Spleen (tissue), 11 donors: ENCODE results near the gene FDPS. TPM values are rescaled to one million over a fixed set of nuclear protein-coding genes. Genes with fewer than 3 reads are reported as not detected.
"Not testable (repeated sequence)": the region's sequence is repeated elsewhere in the genome, so short reads cannot be mapped to it uniquely, and the experiment has no call there.

ENCODE experiments used
- DNase-seq: peaks from one replicate; pipeline ENCODE4 v3.0.0-alpha.2; 2020
- H3K27ac ChIP-seq, 8 donors: fragments of 200-600 bp; sonication (generic) in 7 of 8; 1 replicate in 4 of 8; 2 replicates in 4 of 8; pipeline versions ENCODE4 v1.5.0 to v1.8.0; 2016 to 2021; ENCODE audit warnings: inconsistent platforms in 4 of 8, mild to moderate bottlenecking in 4 of 8, moderate library complexity in 1 of 8
- H3K27me3 ChIP-seq, 7 donors: fragments of 200-600 bp; sonication (generic) in 6 of 7; replicated peaks in 1 of 7; 1 replicate in 4 of 7; 2 replicates in 3 of 7; pipeline versions ENCODE4 v1.5.0 to v1.8.0; 2016 to 2021; ENCODE audit warnings: inconsistent platforms in 3 of 7, mild to moderate bottlenecking in 1 of 7
- H3K36me3 ChIP-seq, 6 donors: fragments of 200-600 bp; sonication (generic) in 5 of 6; 1 replicate in 4 of 6; 2 replicates in 2 of 6; pipeline versions ENCODE4 v1.5.0 to v1.8.0; 2016 to 2021; ENCODE audit warnings: inconsistent platforms in 2 of 6
- H3K4me1 ChIP-seq, 6 donors: fragments of 200-600 bp; sonication (generic) in 5 of 6; 1 replicate in 3 of 6; 2 replicates in 3 of 6; pipeline versions ENCODE4 v1.5.0 to v1.8.0; 2016 to 2021; ENCODE audit warnings: inconsistent platforms in 3 of 6
- H3K4me3 ChIP-seq, 8 donors: fragments of 200-600 bp; sonication (generic) in 7 of 8; 1 replicate in 4 of 8; 2 replicates in 4 of 8; pipeline versions ENCODE4 v1.5.0 to v1.8.0; 2016 to 2021; ENCODE audit warnings: inconsistent platforms in 4 of 8, mild to moderate bottlenecking in 4 of 8, moderate library complexity in 2 of 8
- H3K9me3 ChIP-seq, 8 donors: fragments of 200-600 bp; sonication (generic) in 7 of 8; 1 replicate in 4 of 8; 2 replicates in 4 of 8; pipeline versions ENCODE4 v1.5.0 to v1.8.0; 2016 to 2021; ENCODE audit warnings: inconsistent platforms in 4 of 8
- CTCF ChIP-seq, 11 experiments: fragments of 200-600 bp in 7 of 11; fragments of 450-650 bp in 4 of 11; sonication (generic) in 4 of 11; IDR thresholded peaks in 8 of 11; conservative IDR thresholded peaks in 3 of 11; 1 replicate in 7 of 11; 2 replicates in 4 of 11; pipeline versions ENCODE4 v1.4.0 to v1.8.0; 2016 to 2021; ENCODE audit warnings: antibody characterized with exemption in 11 of 11, inconsistent platforms in 4 of 11, mild to moderate bottlenecking in 1 of 11
- POLR2A ChIP-seq, 3 donors: fragments of 450-650 bp; IDR thresholded peaks; one replicate each; pipeline ENCODE4 v1.5.1; 2017; ENCODE audit warnings: antibody characterized with exemption in 3 of 3, mild to moderate bottlenecking in 1 of 3
- POLR2AphosphoS5 ChIP-seq, 3 donors: sonication (generic); formaldehyde crosslinking; IDR thresholded peaks; one replicate each; pipeline ENCODE4 v1.5.1; 2017; ENCODE audit warnings: antibody characterized with exemption in 3 of 3
- WGBS, 5 donors: extraction: QIAGEN DNeasy Blood & Tissue Kit in 3 of 5; methylation state at CpG; one replicate each; pipeline versions ENCODE4 v1.1.5 to v1.1.7; 2013 to 2018; 5-methylcytosine and 5-hydroxymethylcytosine counted together
- intact Hi-C: fragments of 100-400 bp; cut with DNase I; formaldehyde crosslinking; loops from one replicate; pipeline ENCODE4 v1.15.0; 2023; ENCODE audit warnings: low total_unique reads
- polyA plus RNA-seq, 3 donors: library from polyadenylated mRNA; stranded (reverse); fragments of 200-250 nt; gene quantifications; one replicate each; pipeline ENCODE4 v1.2.1, GENCODE V29; 2013
- total RNA-seq, 7 donors: library from RNA; depleted of rRNA in 3 of 7; stranded (reverse); fragments of >200 nt in 3 of 7; fragmentation: NEBNext Ultra II Directional in 4 of 7; extraction: Animal tissue kit (Norgen Biotek cat#: 25700) in 4 of 7; gene quantifications; one replicate each; pipeline versions ENCODE4 v1.1.0 to v1.2.1, GENCODE V29; 2016 to 2021
- donor health status: healthy with polysubstance abuse.
- donor health status: DM: no; HTN: no; CAD: no; lungs with moderate emphysema.
- donor health status: DM: no; HTN: no; CAD: no.
- donor health status: Bipolar disorder and iron deficiency.
- donor health status: healthy.
- donor health status: DM: no; HTN: no; CAD: no.
- donor health status: DM: yes; HTN: yes; CAD: no.

Gene FDPS
- total and polyA plus RNA-seq, 10 donors, result 84.5 to 134 (median 105) TPM

GRCh38 chr1:155285063-155285462 lies 23.6 kb upstream of the FDPS start:
- intact Hi-C loops, result no loop called here
- Histone ChIP-seq H3K36me3 (peaks cover 0 to 4% (median 0%) of the 10 kb centered on the region in 6 donors), H3K9me3 (no peaks in the 10 kb centered on the region), H3K4me1 (no peaks in the 10 kb centered on the region), H3K27ac (no peak overlapping the region), H3K27me3 (no peaks in the 10 kb centered on the region), H3K4me3 (no peak overlapping the region)
- no peak for DNase-seq
- TF ChIP-seq POLR2A (IDR thresholded peaks at IDR 0.05), result no peak
- TF ChIP-seq CTCF (IDR thresholded peaks at IDR 0.05 in 8 of 11, conservative IDR thresholded peaks at IDR 0.05 in 3 of 11), result no peak
- no peak for TF ChIP-seq POLR2AphosphoS5 (IDR thresholded peaks at IDR 0.05)
- 93 to 97% (median 94%) methylated on average over 10 to 14 of the region's 14 CpGs for WGBS, 5 donors

GRCh38 chr1:155285631-155286044 lies 23.0 kb upstream of the FDPS start:
- Histone ChIP-seq H3K27me3 (no peaks in the 10 kb centered on the region), H3K36me3 (peaks cover 0 to 4% (median 0%) of the 10 kb centered on the region in 6 donors), H3K9me3 (no peaks in the 10 kb centered on the region), H3K4me3 (no peak overlapping the region), H3K27ac (no peak overlapping the region), H3K4me1 (no peaks in the 10 kb centered on the region)
- intact Hi-C loops, result no loop called here
- WGBS, 5 donors, result 88 to 95% (median 94%) methylated on average over 8 to 18 of the region's 18 CpGs
- DNase-seq, result peak; percentile 66
- TF ChIP-seq POLR2AphosphoS5 (IDR thresholded peaks at IDR 0.05), result no peak
- TF ChIP-seq CTCF (IDR thresholded peaks at IDR 0.05 in 8 of 11, conservative IDR thresholded peaks at IDR 0.05 in 3 of 11), result no peak
- TF ChIP-seq POLR2A (IDR thresholded peaks at IDR 0.05), result no peak

GRCh38 chr1:155286544-155286943 lies 22.1 kb upstream of the FDPS start:
- no peaks in the 10 kb centered on the region for H3K9me3 ChIP-seq
- H3K36me3 ChIP-seq, result peaks cover 0 to 4% (median 0%) of the 10 kb centered on the region in 6 donors
- intact Hi-C loops, result no loop called here
- no peak overlapping the region for H3K27ac ChIP-seq
- DNase-seq, result no peak
- H3K27me3 ChIP-seq, result no peaks in the 10 kb centered on the region
- no peak overlapping the region for H3K4me3 ChIP-seq
- H3K4me1 ChIP-seq, result no peaks in the 10 kb centered on the region
- WGBS, 5 donors, result 91 to 100% (median 96%) methylated on average over 2 of the region's 2 CpGs
- TF ChIP-seq POLR2A (IDR thresholded peaks at IDR 0.05) (no peak), POLR2AphosphoS5 (IDR thresholded peaks at IDR 0.05) (no peak), CTCF (IDR thresholded peaks at IDR 0.05 in 8 of 11, conservative IDR thresholded peaks at IDR 0.05 in 3 of 11) (no peak)

- Histone ChIP-seq H3K27ac (no peak overlapping the region), H3K4me3 (no peak overlapping the region), H3K27me3 (peaks cover 0 to 3% (median 0%) of the 10 kb centered on the region in 7 donors), H3K9me3 (no peaks in the 10 kb centered on the region), H3K4me1 (no peaks in the 10 kb centered on the region), H3K36me3 (no peaks in the 10 kb centered on the region)
- intact Hi-C loops, result no loop called here
- TF ChIP-seq POLR2A (IDR thresholded peaks at IDR 0.05) (no peak), POLR2AphosphoS5 (IDR thresholded peaks at IDR 0.05) (no peak), CTCF (IDR thresholded peaks at IDR 0.05 in 8 of 11, conservative IDR thresholded peaks at IDR 0.05 in 3 of 11) (no peak)
- WGBS, 5 donors, result 77 to 97% (median 86%) methylated on average over 13 to 21 of the region's 21 CpGs
- DNase-seq, result peak; percentile 43
These were observed 20.6 kb upstream of the FDPS start for GRCh38 chr1:155287987-155288543.

- H3K9me3 ChIP-seq, DNase-seq, H3K4me3 ChIP-seq, H3K36me3 ChIP-seq, intact Hi-C loops, H3K27ac ChIP-seq: not testable (repeated sequence)
- 82 to 92% (median 86%) methylated on average over 10 of the region's 10 CpGs for WGBS, 5 donors
- Histone ChIP-seq H3K4me1 (peaks cover 0 to 12% (median 3%) of the 10 kb centered on the region in 6 donors), H3K27me3 (peaks cover 0 to 32% (median 18%) of the 10 kb centered on the region in 7 donors)
These were observed 17.7 kb upstream of the FDPS start for GRCh38 chr1:155291006-155291405.
